PC-3 (cell line): Measurements from ENCODE around the gene NADK2.

ENCODE experiments used
- EZH2 ChIP-seq: fragments of 300-600 bp; sonication (generic); IDR thresholded peaks from one replicate; pipeline ENCODE4 v1.6.1; 2017; ENCODE audit warnings: antibody characterized with exemption, mild to moderate bottlenecking, low read length; ENCODE audit not compliant: unreplicated experiment
- TF ChIP-seq, protein P1 (sequence below): fragments of 300-600 bp; sonication (generic); conservative IDR thresholded peaks from 2 replicates; pipeline ENCODE4 v1.5.1; 2017; ENCODE audit warnings: antibody characterized with exemption, low read depth, mild to moderate bottlenecking, low read length

DNA sequence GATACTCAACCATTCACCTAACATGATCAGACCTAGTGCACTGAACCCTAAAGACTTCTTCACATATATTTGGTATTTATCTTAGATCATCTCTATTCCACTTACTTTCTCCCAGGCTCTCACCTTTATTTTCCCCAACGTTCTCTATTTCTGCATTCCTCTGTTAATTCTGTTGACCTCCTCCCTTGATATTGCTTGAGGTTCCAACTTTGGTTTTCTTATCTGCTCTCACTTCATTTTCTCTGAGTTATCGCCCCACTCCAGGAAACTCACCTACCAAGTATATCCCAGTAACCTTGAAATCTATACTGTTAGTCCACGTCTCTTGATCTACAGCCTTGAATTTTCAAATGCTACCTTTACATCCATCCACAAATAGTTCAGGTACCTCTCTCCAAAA is 9.2 kb downstream of the NADK2 start:
- TF ChIP-seq, protein P1, sequence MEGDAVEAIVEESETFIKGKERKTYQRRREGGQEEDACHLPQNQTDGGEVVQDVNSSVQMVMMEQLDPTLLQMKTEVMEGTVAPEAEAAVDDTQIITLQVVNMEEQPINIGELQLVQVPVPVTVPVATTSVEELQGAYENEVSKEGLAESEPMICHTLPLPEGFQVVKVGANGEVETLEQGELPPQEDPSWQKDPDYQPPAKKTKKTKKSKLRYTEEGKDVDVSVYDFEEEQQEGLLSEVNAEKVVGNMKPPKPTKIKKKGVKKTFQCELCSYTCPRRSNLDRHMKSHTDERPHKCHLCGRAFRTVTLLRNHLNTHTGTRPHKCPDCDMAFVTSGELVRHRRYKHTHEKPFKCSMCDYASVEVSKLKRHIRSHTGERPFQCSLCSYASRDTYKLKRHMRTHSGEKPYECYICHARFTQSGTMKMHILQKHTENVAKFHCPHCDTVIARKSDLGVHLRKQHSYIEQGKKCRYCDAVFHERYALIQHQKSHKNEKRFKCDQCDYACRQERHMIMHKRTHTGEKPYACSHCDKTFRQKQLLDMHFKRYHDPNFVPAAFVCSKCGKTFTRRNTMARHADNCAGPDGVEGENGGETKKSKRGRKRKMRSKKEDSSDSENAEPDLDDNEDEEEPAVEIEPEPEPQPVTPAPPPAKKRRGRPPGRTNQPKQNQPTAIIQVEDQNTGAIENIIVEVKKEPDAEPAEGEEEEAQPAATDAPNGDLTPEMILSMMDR = no peak
- no peak for TF ChIP-seq EZH2
